Activated CD8-positive, alpha-beta memory T cell treated with anti-CD3 and anti-CD28 coated beads for 24 hours (primary cell): Measurements from ENCODE around the gene USE1.
"Not testable (repeated sequence)": the region's sequence is repeated elsewhere in the genome, so short reads cannot be mapped to it uniquely, and the experiment has no call there.

Source experiments
- DNase-seq: peaks from one replicate; pipeline ENCODE4 v3.0.0-alpha.2; 2020

Gene USE1, protein sequence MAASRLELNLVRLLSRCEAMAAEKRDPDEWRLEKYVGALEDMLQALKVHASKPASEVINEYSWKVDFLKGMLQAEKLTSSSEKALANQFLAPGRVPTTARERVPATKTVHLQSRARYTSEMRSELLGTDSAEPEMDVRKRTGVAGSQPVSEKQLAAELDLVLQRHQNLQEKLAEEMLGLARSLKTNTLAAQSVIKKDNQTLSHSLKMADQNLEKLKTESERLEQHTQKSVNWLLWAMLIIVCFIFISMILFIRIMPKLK

GRCh38 chr19:17215127-17215971 is at the start of gene USE1:
USE1 (plus strand) TSS chr19:17215357; CDS start chr19:17215406, 49 bp downstream.
- DNase-seq: peak; percentile 90

DNA sequence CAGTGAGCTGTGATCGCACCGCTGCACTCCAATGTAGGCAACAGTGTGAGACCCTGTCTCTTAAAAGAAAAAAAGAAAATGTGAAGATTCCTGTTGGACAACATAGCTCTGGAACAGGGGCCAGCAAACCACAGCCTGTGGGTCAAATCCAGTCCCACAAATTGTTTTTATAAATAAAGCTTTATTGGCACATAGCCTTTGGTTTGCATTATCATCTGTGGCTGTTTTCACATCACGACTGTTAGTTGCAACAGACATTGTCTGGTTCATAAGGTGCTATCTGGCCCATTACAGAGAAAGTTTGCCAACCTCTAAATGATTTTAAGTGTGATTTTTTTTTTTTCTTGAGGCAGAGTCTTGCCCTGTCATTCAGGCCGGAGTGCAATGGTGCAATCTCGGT is 49.4 kb upstream of the USE1 start:
- no peak for DNase-seq

DNA sequence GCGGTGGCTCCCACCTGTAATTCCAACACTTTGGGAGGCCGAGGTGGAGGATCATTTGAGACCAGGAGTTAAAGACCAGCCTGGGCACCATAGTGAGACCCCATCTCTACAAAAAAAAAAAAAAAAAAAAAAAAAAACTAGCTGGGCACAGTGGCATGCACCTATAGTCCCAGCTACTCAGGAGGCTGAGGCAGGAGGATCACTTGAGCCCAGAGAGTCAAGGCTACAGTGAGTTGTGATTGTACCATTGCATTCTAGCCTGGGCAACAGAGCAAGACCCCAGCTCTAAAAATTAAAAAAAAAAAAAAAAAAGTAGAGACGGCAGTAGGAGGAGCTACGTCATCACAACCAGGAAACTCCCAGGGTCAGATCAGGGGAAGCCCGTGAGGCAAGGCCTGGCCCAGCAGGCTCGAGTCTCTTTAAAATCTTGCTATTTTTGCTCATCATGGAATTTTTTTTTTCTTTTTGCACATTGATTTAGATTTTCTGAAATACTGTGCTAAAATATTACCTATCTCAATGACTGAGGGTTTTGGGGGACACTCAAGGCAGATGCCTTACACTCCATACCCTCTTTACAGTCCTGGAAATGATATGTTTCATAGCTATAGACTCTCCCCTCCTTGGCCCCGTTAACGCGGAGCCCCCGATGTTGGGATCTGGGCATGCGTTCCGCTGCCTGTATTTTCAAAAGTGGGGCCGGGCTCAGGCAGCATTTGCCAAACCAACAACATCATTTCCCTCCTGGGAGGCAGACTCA is 44.4 kb upstream of the USE1 start:
- no peak for DNase-seq

DNA sequence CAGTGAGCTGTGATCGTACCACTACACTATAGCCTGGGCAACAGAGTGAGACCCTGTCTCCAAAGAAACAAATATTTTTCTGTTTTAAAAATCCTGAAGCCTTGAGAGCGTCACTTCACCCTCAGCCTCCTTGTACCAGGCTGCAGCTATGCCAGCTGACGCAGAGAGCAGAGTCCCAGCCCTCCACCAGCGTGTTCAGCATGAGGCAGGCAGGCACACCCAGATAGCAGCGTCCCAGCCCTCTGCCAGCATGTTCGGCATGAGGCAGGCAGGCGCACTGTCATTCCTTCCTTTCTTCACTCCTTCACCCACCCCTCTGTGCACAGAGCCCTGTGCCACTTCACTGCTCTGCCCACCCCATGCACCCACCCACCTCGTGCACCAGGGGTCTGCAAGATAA is 43.3 kb upstream of the USE1 start:
- DNase-seq: no peak

- no peak for DNase-seq
Measured at GRCh38 chr19:17172624-17173345, 42.4 kb upstream of the USE1 start.

GRCh38 chr19:17178291-17178690 is 36.9 kb upstream of the USE1 start:
- DNase-seq: no peak

- DNase-seq: no peak
Measured at GRCh38 chr19:17180997-17181702, 34.0 kb upstream of the USE1 start.

DNA sequence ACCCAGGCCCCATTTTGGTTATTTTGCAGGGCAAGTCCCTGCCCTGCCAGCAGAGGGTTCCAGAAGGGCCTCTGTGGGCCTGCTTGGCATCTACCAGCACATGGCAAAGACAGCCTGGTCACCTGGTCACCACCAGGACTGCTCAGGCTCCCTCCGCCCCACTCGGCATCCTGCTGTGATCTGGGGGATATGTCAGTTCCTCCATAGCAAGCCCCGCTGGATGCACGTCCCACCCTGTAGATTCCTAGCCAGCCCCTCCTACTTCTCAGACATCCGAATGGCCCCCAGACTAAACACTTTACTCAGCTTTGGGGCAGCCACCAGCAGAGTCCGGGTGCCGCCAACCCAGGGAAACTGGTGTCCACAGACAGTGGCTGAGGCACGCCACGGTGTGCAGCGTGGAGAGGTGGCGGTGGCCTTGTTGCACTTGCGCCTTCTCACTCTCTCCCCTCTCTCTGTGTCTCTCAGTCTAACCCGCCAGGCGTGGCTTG is 31.8 kb upstream of the USE1 start:
- peak; percentile 75 for DNase-seq

DNA sequence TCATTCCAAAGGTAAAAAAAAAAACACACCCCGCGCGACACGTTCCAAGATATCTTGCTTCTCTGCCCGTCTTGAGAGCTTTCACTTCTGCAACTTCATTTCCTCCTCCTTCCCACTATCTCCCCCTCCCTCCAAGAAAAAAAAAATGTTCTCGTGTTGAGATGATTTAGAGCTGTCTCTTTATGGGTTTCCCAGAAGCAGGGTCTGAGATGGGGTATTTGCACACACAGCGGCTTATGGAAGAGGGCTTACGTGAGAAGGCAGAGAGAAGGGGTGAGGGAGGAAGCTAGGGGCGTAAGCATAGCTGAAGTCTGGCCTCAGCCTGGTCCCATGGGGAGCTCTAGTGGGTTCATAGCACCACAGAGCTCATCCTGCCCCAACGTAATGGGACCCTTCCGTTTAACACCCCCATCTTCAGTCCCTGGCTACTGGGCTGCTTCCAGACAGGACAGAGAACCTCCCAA is 31.3 kb upstream of the USE1 start:
- DNase-seq: peak; percentile 80

DNA sequence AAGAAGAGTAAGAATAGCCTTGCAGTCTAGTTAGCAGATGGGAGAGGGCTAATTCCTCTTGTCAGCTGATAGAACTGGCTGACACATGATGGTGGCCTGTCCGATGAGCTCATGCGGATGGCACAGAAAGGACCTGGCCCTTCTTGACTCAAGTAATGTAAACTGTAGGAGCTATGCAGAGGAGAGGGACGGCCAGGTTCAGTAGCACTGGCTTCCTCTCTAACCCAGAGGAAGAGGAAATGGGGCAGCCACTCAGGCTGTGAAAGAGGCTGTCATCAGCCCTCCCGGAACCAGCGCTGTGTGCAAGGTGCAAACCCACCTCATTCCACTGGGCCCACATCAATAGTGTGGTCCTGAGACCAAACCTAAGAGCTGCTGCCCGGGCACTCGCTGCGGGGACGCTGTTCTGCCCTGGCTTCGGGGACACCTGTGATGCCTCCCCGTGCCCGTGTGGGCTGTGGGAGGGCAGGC is 30.8 kb upstream of the USE1 start:
- DNase-seq: peak; percentile 83

- no peak for DNase-seq
Measured at GRCh38 chr19:17185590-17185989, 29.6 kb upstream of the USE1 start.

DNA sequence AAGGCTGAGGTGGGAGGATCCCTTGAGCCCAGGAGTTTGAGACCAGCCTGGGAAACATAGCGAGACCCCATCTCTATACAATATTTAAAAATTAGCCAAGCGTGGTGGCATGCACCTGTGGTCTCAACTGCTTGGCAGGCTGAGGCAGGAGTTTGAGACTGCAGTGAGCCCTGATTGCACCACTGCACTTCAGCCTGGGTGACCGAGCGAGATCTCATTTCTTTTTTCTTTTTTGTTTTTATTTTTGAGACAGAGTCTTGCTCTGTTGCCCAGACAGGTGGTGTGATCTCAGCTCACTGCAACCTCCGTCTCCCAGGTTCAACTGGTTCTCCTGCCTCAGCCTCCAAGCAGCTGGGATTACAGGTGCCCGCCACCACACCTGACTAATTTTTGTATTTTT is 23.4 kb upstream of the USE1 start:
- DNase-seq: not testable (repeated sequence)

GRCh38 chr19:17192751-17193150 is 22.4 kb upstream of the USE1 start:
- no peak for DNase-seq

GRCh38 chr19:17194608-17195007 is 20.5 kb upstream of the USE1 start:
- DNase-seq: no peak

DNA sequence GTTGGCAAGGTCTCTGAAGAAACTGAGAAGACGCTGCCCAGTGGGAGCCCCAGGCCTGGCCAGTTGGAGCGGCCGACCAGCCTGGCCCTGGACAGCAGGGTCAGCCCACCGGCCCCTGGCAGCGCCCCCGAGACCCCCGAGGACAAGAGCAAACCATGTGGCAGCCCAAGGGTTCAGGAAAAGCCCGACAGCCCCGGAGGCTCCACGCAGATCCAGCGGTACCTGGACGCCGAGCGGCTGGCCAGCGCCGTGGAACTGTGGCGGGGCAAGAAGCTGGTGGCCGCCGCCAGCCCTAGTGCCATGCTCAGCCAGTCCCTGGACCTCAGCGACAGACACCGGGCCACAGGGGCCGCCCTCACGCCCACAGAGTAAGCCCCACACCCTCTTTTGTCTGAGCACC is 20.1 kb upstream of the USE1 start:
- no peak for DNase-seq

- no peak for DNase-seq
Measured at GRCh38 chr19:17196610-17197009, 18.5 kb upstream of the USE1 start.

DNA sequence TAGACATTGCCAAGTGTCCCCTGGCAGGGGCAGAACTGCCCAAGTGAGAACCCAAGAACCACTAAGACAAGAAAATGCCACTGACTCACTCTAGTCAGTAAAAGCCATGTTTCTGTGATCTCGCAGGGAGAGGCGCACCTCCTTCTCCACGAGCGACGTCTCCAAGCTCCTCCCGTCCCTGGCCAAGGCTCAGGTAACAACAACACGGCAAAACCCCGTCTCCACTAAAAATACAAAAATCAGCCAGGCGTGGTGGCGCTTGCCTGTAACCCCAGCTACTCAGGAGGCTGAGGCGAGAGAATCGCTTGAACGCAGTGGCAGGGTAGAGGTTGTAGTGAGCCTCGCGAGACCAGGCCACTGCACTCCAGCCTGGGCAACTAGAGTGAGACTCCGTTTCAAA is 17.5 kb upstream of the USE1 start:
- DNase-seq: no peak

GRCh38 chr19:17200408-17201079 is 14.6 kb upstream of the USE1 start:
- no peak for DNase-seq

- DNase-seq: no peak
Measured at GRCh38 chr19:17202249-17202648, 12.9 kb upstream of the USE1 start.

DNA sequence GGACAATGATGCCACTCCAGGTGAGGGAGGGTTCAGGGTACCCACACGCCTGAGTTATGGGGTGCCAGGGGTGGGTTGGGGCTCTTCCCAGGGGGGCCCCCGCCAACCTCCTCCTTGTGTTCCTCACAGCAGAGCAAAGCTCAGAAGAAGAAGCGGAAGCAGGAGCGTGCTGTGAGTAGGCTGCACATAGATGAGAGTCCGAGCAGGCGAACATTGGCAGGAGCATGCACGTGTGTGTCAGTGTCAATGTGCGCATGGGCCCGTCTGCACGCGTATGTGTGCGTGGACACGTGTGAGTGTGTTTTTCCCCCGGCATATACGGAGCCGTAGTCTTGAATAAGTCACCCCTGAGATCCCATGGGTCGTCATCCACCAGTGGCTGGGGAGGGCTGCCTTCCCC is 12.4 kb upstream of the USE1 start:
- no peak for DNase-seq
